Measurements from ENCODE around the gene EYA2. TPM values are rescaled to one million over a fixed set of nuclear protein-coding genes. Genes with fewer than 3 reads are reported as not detected.
"Not testable (repeated sequence)": the region's sequence is repeated elsewhere in the genome, so short reads cannot be mapped to it uniquely, and the experiment has no call there.

The EYA2 gene
- total RNA-seq, 1 experiment from 2014 or later, result 0.15 TPM

- peak; percentile 17 for DNase-seq (ENCODE audit: low read depth)
Measured at GRCh38 chr20:46930640-46931339, 36.1 kb downstream of the EYA2 start.

GRCh38 chr20:46931699-46932098, 37.1 kb downstream of the EYA2 start:
- DNase-seq (ENCODE audit: low read depth), result no peak

GRCh38 chr20:46932439-46932838, 37.8 kb downstream of the EYA2 start:
- DNase-seq (ENCODE audit: low read depth), result not testable (repeated sequence)

GRCh38 chr20:46933150-46933549, 38.5 kb downstream of the EYA2 start:
- no peak for DNase-seq (ENCODE audit: low read depth)

GRCh38 chr20:46934746-46935287, 40.2 kb downstream of the EYA2 start:
- DNase-seq (ENCODE audit: low read depth), result no peak

- no peak for DNase-seq (ENCODE audit: low read depth)
Measured at GRCh38 chr20:46935394-46936017, 40.9 kb downstream of the EYA2 start.

- no peak for DNase-seq (ENCODE audit: low read depth)
Measured at GRCh38 chr20:46936415-46937156, 41.9 kb downstream of the EYA2 start.

- DNase-seq (ENCODE audit: low read depth), result no peak
Measured at GRCh38 chr20:46937157-46937523, 42.5 kb downstream of the EYA2 start.

- no peak for DNase-seq (ENCODE audit: low read depth)
Measured at GRCh38 chr20:46937533-46938226, 43.0 kb downstream of the EYA2 start.

- DNase-seq (ENCODE audit: low read depth), result peak; percentile 22
Measured at GRCh38 chr20:46938434-46938833, 43.8 kb downstream of the EYA2 start.

GRCh38 chr20:46939031-46939965, 44.7 kb downstream of the EYA2 start:
- DNase-seq (ENCODE audit: low read depth), result peak; percentile 33

- no peak for DNase-seq (ENCODE audit: low read depth)
Measured at GRCh38 chr20:46940616-46941015, 46.0 kb downstream of the EYA2 start.

GRCh38 chr20:46941404-46941803, 46.8 kb downstream of the EYA2 start:
- no peak for DNase-seq (ENCODE audit: low read depth)

GRCh38 chr20:46943861-46944591, 49.4 kb downstream of the EYA2 start:
- no peak for DNase-seq (ENCODE audit: low read depth)

GRCh38 chr20:46945465-46945864, 50.8 kb downstream of the EYA2 start:
- DNase-seq (ENCODE audit: low read depth), result peak; percentile 30

GRCh38 chr20:46946181-46946624, 51.6 kb downstream of the EYA2 start:
- DNase-seq (ENCODE audit: low read depth), result peak; percentile 38

- DNase-seq (ENCODE audit: low read depth), result no peak
Measured at GRCh38 chr20:46946796-46947195, 52.2 kb downstream of the EYA2 start.

- DNase-seq (ENCODE audit: low read depth), result no peak
Measured at GRCh38 chr20:46948081-46948480, 53.4 kb downstream of the EYA2 start.

GRCh38 chr20:46951405-46951804, 56.8 kb downstream of the EYA2 start:
- peak; percentile 84 for DNase-seq (ENCODE audit: low read depth)
